ENCODE measurements around the gene ZNF346.

GRCh38 chr5:177097016-177097985, 74.8 kb downstream of the ZNF346 start:
- TF ChIP-seq CTCF (IDR thresholded peaks at IDR 0.05) (no peak), ZFX (IDR thresholded peaks at IDR 0.05; ENCODE audit: borderline replicate concordance) (no peak)
